Thymus (tissue), 11 donors: ENCODE measurements around the gene MSL1. TPM values are rescaled to one million over a fixed set of nuclear protein-coding genes. Genes with fewer than 3 reads are reported as not detected.
"Not testable (repeated sequence)": the region's sequence is repeated elsewhere in the genome, so short reads cannot be mapped to it uniquely, and the experiment has no call there.

ENCODE experiments used
- DNase-seq, 9 donors: peaks; one replicate each; pipeline ENCODE4 v3.0.0-alpha.2; 2013; ENCODE audit warnings: low spot score in 9 of 9, low read depth in 6 of 9, missing footprints in 1 of 9
- H3K27ac ChIP-seq, 2 donors: one replicate each; pipeline ENCODE4 v1.5.1; 2013; ENCODE audit warnings: control low read depth in 1 of 2, low read depth in 1 of 2, low read length in 1 of 2, mild to moderate bottlenecking in 1 of 2, moderate library complexity in 1 of 2
- H3K27me3 ChIP-seq, 2 donors: one replicate each; pipeline ENCODE4 v1.5.1; 2013; ENCODE audit warnings: low read length in 1 of 2; ENCODE audit not compliant: control insufficient read depth in 2 of 2, insufficient read depth in 1 of 2
- H3K36me3 ChIP-seq, 2 donors: one replicate each; pipeline ENCODE4 v1.5.1; 2013; ENCODE audit warnings: low read length in 1 of 2, mild to moderate bottlenecking in 1 of 2, moderate library complexity in 1 of 2; ENCODE audit not compliant: control insufficient read depth in 2 of 2, insufficient read depth in 2 of 2
- H3K4me1 ChIP-seq, 2 donors: one replicate each; pipeline ENCODE4 v1.5.1; 2013; ENCODE audit warnings: low read length in 2 of 2; ENCODE audit not compliant: control insufficient read depth in 2 of 2, insufficient read depth in 2 of 2
- H3K4me3 ChIP-seq, 2 donors: one replicate each; pipeline ENCODE4 v1.5.1; 2013; ENCODE audit warnings: low read length in 2 of 2, control low read depth in 1 of 2, mild to moderate bottlenecking in 1 of 2
- H3K9me3 ChIP-seq, 2 donors: one replicate each; pipeline ENCODE4 v1.5.1; 2013; ENCODE audit warnings: low read length in 1 of 2, mild to moderate bottlenecking in 1 of 2; ENCODE audit not compliant: control insufficient read depth in 2 of 2, insufficient read depth in 1 of 2
- WGBS: extraction: QIAGEN DNeasy Blood & Tissue Kit; methylation state at CpG from one replicate; pipeline ENCODE4 v1.1.7; 2013; 5-methylcytosine and 5-hydroxymethylcytosine counted together
- polyA plus RNA-seq: library from polyadenylated mRNA; stranded (reverse); fragments of 200-250 nt; gene quantifications from one replicate; pipeline ENCODE4 v1.2.3, GENCODE V29; 2013
- total RNA-seq: library from RNA; stranded (reverse); fragments of 120-200 nt; gene quantifications from one replicate; pipeline ENCODE4 v1.2.4, GENCODE V29; 2013
- donor health status: healthy.

Gene MSL1
- total and polyA plus RNA-seq, 2 donors = 77.7 to 126 TPM

- H3K4me1 ChIP-seq = peaks cover 21 to 22% of the 10 kb centered on the region in 2 donors
- H3K36me3 ChIP-seq = peaks cover 38 to 53% of the 10 kb centered on the region in 2 donors
- H3K4me3 ChIP-seq, H3K9me3 ChIP-seq, H3K27me3 ChIP-seq, H3K27ac ChIP-seq, DNase-seq: not testable (repeated sequence)
- 96% methylated on average over 3 of the region's 3 CpGs for WGBS
Measured at GRCh38 chr17:40143166-40143565, 21.4 kb downstream of the MSL1 start.

DNA sequence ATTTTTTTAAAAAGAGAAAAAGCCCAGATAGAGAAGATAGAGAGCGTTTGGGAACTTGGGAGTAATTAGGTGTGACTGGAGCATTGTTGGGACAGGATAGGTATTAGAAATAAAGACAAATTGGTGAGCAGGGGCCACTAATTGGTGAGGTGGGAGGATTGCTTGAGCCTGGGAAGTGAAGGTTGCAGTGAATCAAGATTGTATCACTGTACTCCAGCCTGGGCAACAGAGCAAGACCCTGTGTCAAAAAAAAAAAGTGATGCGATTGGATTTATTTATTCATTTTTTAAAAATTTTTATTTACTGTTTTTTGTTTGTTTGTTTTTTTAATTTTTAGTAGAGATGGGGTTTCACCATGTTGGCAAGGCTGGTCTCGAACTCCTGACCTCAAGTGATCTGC lies 23.7 kb downstream of the MSL1 start:
- H3K36me3 ChIP-seq = peaks cover 55 to 74% of the 10 kb centered on the region in 2 donors
- no peaks in the 10 kb centered on the region for H3K27me3 ChIP-seq
- no peaks in the 10 kb centered on the region for H3K9me3 ChIP-seq
- H3K4me3 ChIP-seq = no peak overlapping the region
- peaks cover 10 to 11% of the 10 kb centered on the region in 2 donors for H3K4me1 ChIP-seq
- no peak for DNase-seq
- H3K27ac ChIP-seq = no peak overlapping the region
- 98% methylated on average over 3 of the region's 3 CpGs for WGBS

DNA sequence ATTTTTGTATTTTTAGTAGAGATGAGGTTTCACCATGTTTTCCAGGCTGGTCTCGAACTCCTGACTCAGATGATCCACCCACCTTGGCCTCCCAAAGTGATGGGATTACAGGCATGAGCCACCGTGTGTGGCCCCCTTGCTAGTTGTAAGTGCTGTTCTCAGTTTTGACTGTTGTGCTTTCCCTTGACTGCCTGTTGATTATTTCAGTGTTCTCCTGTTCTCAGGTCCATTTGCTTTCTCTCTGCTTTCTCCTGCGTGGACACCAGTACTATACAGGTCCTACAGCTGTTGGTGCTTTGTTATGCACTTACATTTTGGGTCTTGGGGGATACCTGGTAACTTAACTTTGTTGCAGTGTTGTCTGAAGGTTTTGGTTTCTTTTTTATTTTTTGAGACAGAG lies 26.8 kb downstream of the MSL1 start:
- H3K27me3 ChIP-seq = no peaks in the 10 kb centered on the region
- H3K4me1 ChIP-seq = no peaks in the 10 kb centered on the region
- no peak for DNase-seq
- peaks cover 52 to 74% of the 10 kb centered on the region in 2 donors for H3K36me3 ChIP-seq
- no peak overlapping the region for H3K4me3 ChIP-seq
- H3K27ac ChIP-seq = no peak overlapping the region
- no peaks in the 10 kb centered on the region for H3K9me3 ChIP-seq
- WGBS = 98% methylated on average over 3 of the region's 3 CpGs

DNA sequence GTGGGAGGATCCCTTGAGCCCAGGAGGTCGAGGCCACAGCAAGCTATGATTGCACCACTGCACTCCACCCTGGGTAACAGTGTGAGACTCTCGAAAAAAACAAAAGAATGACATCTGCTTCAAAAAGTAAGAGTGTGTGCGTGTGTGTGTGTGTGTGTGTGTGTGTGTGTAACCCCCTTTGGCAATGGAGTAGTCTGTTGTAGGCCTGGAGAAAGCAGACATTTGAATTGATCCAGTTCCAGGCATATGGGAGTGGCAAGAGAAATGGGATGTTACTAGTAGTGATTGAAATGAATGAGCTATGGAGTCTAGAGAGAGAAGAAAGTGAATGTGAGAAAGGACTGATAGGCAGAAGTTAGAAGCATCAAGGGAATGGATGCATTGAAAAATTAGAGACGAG lies 28.5 kb downstream of the MSL1 start:
- Histone ChIP-seq H3K27ac (no peak overlapping the region), H3K27me3 (no peaks in the 10 kb centered on the region), H3K4me1 (no peaks in the 10 kb centered on the region), H3K4me3 (no peak overlapping the region), H3K9me3 (no peaks in the 10 kb centered on the region), H3K36me3 (peaks cover 55 to 86% of the 10 kb centered on the region in 2 donors)
- DNase-seq = no peak
- 95% methylated on average over 4 of the region's 4 CpGs for WGBS

- H3K36me3 ChIP-seq = peaks cover 50 to 84% of the 10 kb centered on the region in 2 donors
- no peaks in the 10 kb centered on the region for H3K9me3 ChIP-seq
- H3K27me3 ChIP-seq = no peaks in the 10 kb centered on the region
- 86% methylated on average over 7 of the region's 7 CpGs for WGBS
- DNase-seq = no peak
- no peak overlapping the region for H3K27ac ChIP-seq
- no peak overlapping the region for H3K4me3 ChIP-seq
- no peaks in the 10 kb centered on the region for H3K4me1 ChIP-seq
Measured at GRCh38 chr17:40151414-40151963, 29.7 kb downstream of the MSL1 start.

DNA sequence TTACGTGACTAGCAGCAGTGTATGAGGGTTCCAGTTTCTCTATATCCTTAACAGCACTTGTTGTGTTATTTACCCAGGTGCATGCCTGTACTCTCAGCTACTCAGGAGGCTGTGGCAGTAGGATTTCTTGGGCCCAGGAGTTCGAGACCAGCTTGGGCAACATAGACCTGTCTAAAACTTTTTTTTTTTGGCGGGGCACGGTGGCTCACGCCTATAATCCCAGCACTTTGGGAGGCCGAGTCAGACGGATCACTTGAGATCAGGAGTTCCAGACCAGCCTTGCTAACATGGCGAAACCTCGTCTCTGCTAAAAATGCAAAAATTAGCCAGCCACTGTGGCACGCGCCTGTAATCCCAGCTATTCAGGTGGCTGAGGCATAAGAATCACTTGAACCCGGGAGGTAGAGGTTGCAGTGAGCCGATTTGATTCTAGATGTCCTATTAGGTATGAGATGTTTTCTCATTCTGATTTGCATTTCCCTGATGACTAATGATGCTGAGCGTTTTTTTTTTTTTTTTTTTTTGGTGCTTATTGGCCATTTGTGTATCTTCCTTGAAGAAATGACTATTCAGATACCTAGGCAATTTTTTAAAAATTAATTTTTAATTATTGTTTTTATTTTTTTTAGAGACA lies 31.9 kb downstream of the MSL1 start:
- H3K4me1 ChIP-seq = no peaks in the 10 kb centered on the region
- no peak overlapping the region for H3K27ac ChIP-seq

DNA sequence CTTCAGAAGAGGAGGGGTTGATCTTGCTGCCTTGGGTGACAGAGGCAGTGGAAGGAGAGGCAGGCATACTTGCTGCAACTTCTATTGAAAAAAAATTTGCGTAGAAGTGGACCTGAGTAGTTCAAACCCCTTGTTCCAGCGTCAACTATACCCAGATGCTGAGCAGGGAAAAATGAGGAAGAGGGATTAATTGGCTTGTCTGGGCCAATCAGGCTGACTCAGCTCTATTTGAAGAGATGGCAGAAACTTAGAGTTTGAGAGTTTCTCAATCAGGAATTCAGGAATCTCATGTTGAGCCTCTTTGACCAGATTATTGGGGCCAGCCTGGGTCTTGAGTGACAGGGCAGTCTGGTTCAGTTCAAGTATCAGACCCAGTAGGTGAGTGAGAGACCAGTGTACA lies 36.2 kb downstream of the MSL1 start:
- WGBS = 95% methylated on average over 2 of the region's 2 CpGs
- peaks cover 23 to 66% of the 10 kb centered on the region in 2 donors for H3K36me3 ChIP-seq

More for the DNA sequence above, 31.9 kb downstream of the MSL1 start:
- Histone ChIP-seq H3K27me3 (no peaks in the 10 kb centered on the region), H3K36me3 (peaks cover 32 to 74% of the 10 kb centered on the region in 2 donors), H3K4me3 (no peak overlapping the region), H3K9me3 (no peaks in the 10 kb centered on the region)
- WGBS = 97% methylated on average over 14 of the region's 14 CpGs
- DNase-seq = no peak

GRCh38 chr17:40158438-40159013 lies 36.8 kb downstream of the MSL1 start:
- H3K9me3 ChIP-seq = no peaks in the 10 kb centered on the region
- no peak overlapping the region for H3K4me3 ChIP-seq
- no peaks in the 10 kb centered on the region for H3K27me3 ChIP-seq
- peaks cover 29 to 66% of the 10 kb centered on the region in 2 donors for H3K36me3 ChIP-seq
- H3K4me1 ChIP-seq = no peaks in the 10 kb centered on the region
- DNase-seq = no peak
- H3K27ac ChIP-seq = no peak overlapping the region
- WGBS = 97% methylated on average over 3 of the region's 3 CpGs

More for the DNA sequence above, 36.2 kb downstream of the MSL1 start:
- no peak overlapping the region for H3K4me3 ChIP-seq
- H3K4me1 ChIP-seq = no peaks in the 10 kb centered on the region
- no peaks in the 10 kb centered on the region for H3K27me3 ChIP-seq
- H3K9me3 ChIP-seq = no peaks in the 10 kb centered on the region
- DNase-seq = no peak
- no peak overlapping the region for H3K27ac ChIP-seq

GRCh38 chr17:40159456-40159855 lies 37.7 kb downstream of the MSL1 start:
- Histone ChIP-seq H3K4me1 (no peaks in the 10 kb centered on the region), H3K4me3 (no peak overlapping the region), H3K27me3 (no peaks in the 10 kb centered on the region), H3K9me3 (no peaks in the 10 kb centered on the region), H3K36me3 (peaks cover 38 to 66% of the 10 kb centered on the region in 2 donors), H3K27ac (no peak overlapping the region)
- WGBS = over 99% methylated on average over 6 of the region's 6 CpGs
- DNase-seq = no peak
